WI38 (cell line): ENCODE data around the gene GNA14.
"Not testable (repeated sequence)": the region's sequence is repeated elsewhere in the genome, so short reads cannot be mapped to it uniquely, and the experiment has no call there.

Experiments used
- H3K4me3 ChIP-seq: 2 replicates; pipeline ENCODE4 v1.5.1; 2011; ENCODE audit warnings: low read depth, mild to moderate bottlenecking, control low read depth, low read length
- CTCF ChIP-seq: IDR thresholded peaks from 2 replicates; pipeline ENCODE4 v1.5.1; 2012; ENCODE audit warnings: low read depth, mild to moderate bottlenecking, control low read depth, low read length

GNA14 gene

GRCh38 chr9:77586591-77586990 is 61.5 kb downstream of the GNA14 start:
- no peak overlapping the region for H3K4me3 ChIP-seq
- TF ChIP-seq CTCF, result no peak

GRCh38 chr9:77585335-77585786 is 62.8 kb downstream of the GNA14 start:
- H3K4me3 ChIP-seq, result no peak overlapping the region
- no peak for TF ChIP-seq CTCF

- H3K4me3 ChIP-seq, result not testable (repeated sequence)
Observed at GRCh38 chr9:77584927-77585326, 63.2 kb downstream of the GNA14 start.

GRCh38 chr9:77582961-77583576 is 65.1 kb downstream of the GNA14 start:
- no peak overlapping the region for H3K4me3 ChIP-seq
- TF ChIP-seq CTCF, result no peak

- TF ChIP-seq CTCF, result no peak
Observed at GRCh38 chr9:77582525-77582924, 65.6 kb downstream of the GNA14 start.

GRCh38 chr9:77575785-77576184 is 72.3 kb downstream of the GNA14 start:
- no peak for TF ChIP-seq CTCF
- H3K4me3 ChIP-seq, result no peak overlapping the region

More at GRCh38 chr9:77582525-77582924, 65.6 kb downstream of the GNA14 start:
- H3K4me3 ChIP-seq, result no peak overlapping the region

- no peak overlapping the region for H3K4me3 ChIP-seq
- TF ChIP-seq CTCF, result no peak
Observed at GRCh38 chr9:77569335-77569734, 78.8 kb downstream of the GNA14 start.

GRCh38 chr9:77563174-77563573 is 84.9 kb downstream of the GNA14 start:
- no peak for TF ChIP-seq CTCF
- no peak overlapping the region for H3K4me3 ChIP-seq
